ENCODE data around the gene PPP3R1. TPM values are rescaled to one million over a fixed set of nuclear protein-coding genes. Genes with fewer than 3 reads are reported as not detected.

The PPP3R1 gene
- total RNA-seq, 1 donor from 2014 or later, result 46.3 TPM

- no peaks in the 10 kb centered on the region for H3K27me3 Mint-ChIP-seq
- H3K27ac Mint-ChIP-seq, result no peak overlapping the region
- peaks cover 6% of the 10 kb centered on the region for H3K36me3 Mint-ChIP-seq
- no peak for TF ChIP-seq CTCF (conservative IDR thresholded peaks at IDR 0.05)
- H3K9me3 Mint-ChIP-seq, result no peaks in the 10 kb centered on the region
- H3K4me1 Mint-ChIP-seq (ENCODE audit: unreplicated experiment), result peaks cover 13% of the 10 kb centered on the region
- no peak overlapping the region for H3K4me3 Mint-ChIP-seq
- no peak for DNase-seq (ENCODE audit: extremely low spot score, unreplicated experiment)
Measured at GRCh38 chr2:68188831-68189230, 63.5 kb downstream of the PPP3R1 start.

GRCh38 chr2:68187329-68187728 lies 65.0 kb downstream of the PPP3R1 start:
- no peak for DNase-seq (ENCODE audit: extremely low spot score, unreplicated experiment)
- Mint-ChIP-seq H3K36me3 (peaks cover 12% of the 10 kb centered on the region), H3K27me3 (no peaks in the 10 kb centered on the region), H3K4me1 (ENCODE audit: unreplicated experiment) (peaks cover 8% of the 10 kb centered on the region), H3K4me3 (no peak overlapping the region), H3K27ac (no peak overlapping the region), H3K9me3 (no peaks in the 10 kb centered on the region)
- no peak for TF ChIP-seq CTCF (conservative IDR thresholded peaks at IDR 0.05)

GRCh38 chr2:68185541-68186164 lies 66.7 kb downstream of the PPP3R1 start:
- TF ChIP-seq CTCF (conservative IDR thresholded peaks at IDR 0.05), result peak; percentile 85
- Mint-ChIP-seq H3K36me3 (peaks cover 16% of the 10 kb centered on the region), H3K4me3 (no peak overlapping the region), H3K9me3 (no peaks in the 10 kb centered on the region), H3K4me1 (ENCODE audit: unreplicated experiment) (peaks cover 5% of the 10 kb centered on the region), H3K27me3 (no peaks in the 10 kb centered on the region), H3K27ac (no peak overlapping the region)
- DNase-seq (ENCODE audit: extremely low spot score, unreplicated experiment), result no peak

- H3K36me3 Mint-ChIP-seq, result peaks cover 17% of the 10 kb centered on the region
- DNase-seq (ENCODE audit: extremely low spot score, unreplicated experiment), result no peak
- H3K27ac Mint-ChIP-seq, result no peak overlapping the region
- peaks cover 4% of the 10 kb centered on the region for H3K4me1 Mint-ChIP-seq (ENCODE audit: unreplicated experiment)
- no peaks in the 10 kb centered on the region for H3K27me3 Mint-ChIP-seq
- no peak for TF ChIP-seq CTCF (conservative IDR thresholded peaks at IDR 0.05)
- no peaks in the 10 kb centered on the region for H3K9me3 Mint-ChIP-seq
- H3K4me3 Mint-ChIP-seq, result no peak overlapping the region
Measured at GRCh38 chr2:68182902-68183301, 69.4 kb downstream of the PPP3R1 start.

DNA sequence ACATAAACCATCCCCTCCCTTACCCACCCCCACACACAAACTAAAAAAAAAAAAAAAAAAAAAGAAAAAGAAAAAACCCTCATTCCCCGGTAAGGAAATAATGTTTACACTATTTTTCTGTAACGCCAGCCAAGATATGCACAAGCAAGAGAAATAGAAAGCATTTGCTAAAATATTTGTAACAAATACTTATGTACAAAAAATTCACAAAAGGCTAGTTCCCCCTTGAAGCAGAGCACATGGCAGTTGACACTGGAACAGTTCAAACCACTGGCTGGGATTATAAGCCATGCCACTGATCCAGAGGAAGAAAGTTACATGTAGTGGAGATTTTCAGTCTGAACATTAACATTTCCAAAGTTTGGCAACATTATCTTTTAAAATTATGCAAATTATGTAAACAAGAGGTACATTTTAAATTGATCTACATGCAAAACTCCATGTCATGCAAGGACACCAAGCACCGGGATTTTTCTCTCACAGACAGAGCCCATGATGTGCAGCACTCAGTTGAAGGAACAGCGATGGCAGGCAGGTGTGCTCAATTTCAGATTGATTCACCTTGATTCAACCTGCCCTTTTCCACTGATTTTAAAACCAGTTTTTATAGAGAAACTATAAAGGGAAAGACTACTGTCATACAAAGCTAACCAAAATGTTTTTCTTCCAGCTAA lies 73.2 kb downstream of the PPP3R1 start:
- no peak for DNase-seq (ENCODE audit: extremely low spot score, unreplicated experiment)
- Mint-ChIP-seq H3K4me1 (ENCODE audit: unreplicated experiment) (peaks cover 4% of the 10 kb centered on the region), H3K36me3 (peaks cover 14% of the 10 kb centered on the region), H3K27me3 (no peaks in the 10 kb centered on the region), H3K27ac (peak overlapping the region; percentile 23), H3K4me3 (no peak overlapping the region), H3K9me3 (no peaks in the 10 kb centered on the region)
- no peak for TF ChIP-seq CTCF (conservative IDR thresholded peaks at IDR 0.05)

All from type B pancreatic cell (in vitro differentiated cells).